ENCODE results near the gene ZNRF3. TPM values are rescaled to one million over a fixed set of nuclear protein-coding genes. Genes with fewer than 3 reads are reported as not detected.

ZNRF3 gene
- total RNA-seq, 1 experiment from 2014 or later, result 8.1 TPM

GRCh38 chr22:28951969-28952521 lies 68.7 kb downstream of the ZNRF3 start:
- no peak overlapping the region for H3K4me2 ChIP-seq (ENCODE audit: low read length)
- POLR2A ChIA-PET (ENCODE audit: unreplicated experiment), result no interaction called here
- intact Hi-C loops (cut with micrococcal nuclease), result no loop called here
- H3K9ac ChIP-seq (ENCODE audit: low read length), result no peak overlapping the region
- no peaks in the 10 kb centered on the region for H3K9me3 ChIP-seq (ENCODE audit: low read length)
- TF ChIP-seq EZH2phosphoT487 (IDR thresholded peaks at IDR 0.05; ENCODE audit: borderline replicate concordance, low read length) (no peak), CTCF (conservative IDR thresholded peaks at IDR 0.05; ENCODE audit: low read depth, low read length) (no peak)
- H3K4me1 ChIP-seq (ENCODE audit: insufficient read depth, low read length), result no peaks in the 10 kb centered on the region
- H3K9me2 ChIP-seq (replicated peaks; ENCODE audit: low read length), result no peaks in the 10 kb centered on the region
- BruUV-seq (replicated peaks), result no TSS peak
- no peaks in the 10 kb centered on the region for H4K20me1 ChIP-seq (ENCODE audit: low read length)
- H3K27ac ChIP-seq (ENCODE audit: low read length), result no peak overlapping the region
- no peak overlapping the region for H3K4me3 ChIP-seq (ENCODE audit: low read length)
- H3K27me3 ChIP-seq (ENCODE audit: low read length), result no peaks in the 10 kb centered on the region
- H3K79me2 ChIP-seq (ENCODE audit: low read length), result 0 out of 2 replicates have a peak, but pooled peaks cover 13% of the 10 kb centered on the region
- H3K36me3 ChIP-seq (ENCODE audit: low read depth, low read length), result no peaks in the 10 kb centered on the region
- CTCF ChIA-PET, result no interaction called here
- no peak for ATAC-seq
- H3F3A ChIP-seq (ENCODE audit: low read length, unreplicated experiment), result no peaks in the 10 kb centered on the region
- H2AFZ ChIP-seq (ENCODE audit: low read length), result no peak overlapping the region
- no peak for DNase-seq

GRCh38 chr22:28952857-28953256 lies 69.5 kb downstream of the ZNRF3 start:
- Histone ChIP-seq H2AFZ (ENCODE audit: low read length) (no peak overlapping the region), H3K9me2 (replicated peaks; ENCODE audit: low read length) (no peaks in the 10 kb centered on the region), H3K4me3 (ENCODE audit: low read length) (no peak overlapping the region), H3K36me3 (ENCODE audit: low read depth, low read length) (no peaks in the 10 kb centered on the region), H4K20me1 (ENCODE audit: low read length) (no peaks in the 10 kb centered on the region), H3K4me1 (ENCODE audit: insufficient read depth, low read length) (no peaks in the 10 kb centered on the region), H3K9ac (ENCODE audit: low read length) (no peak overlapping the region), H3K9me3 (ENCODE audit: low read length) (no peaks in the 10 kb centered on the region), H3K4me2 (ENCODE audit: low read length) (no peak overlapping the region), H3K27ac (ENCODE audit: low read length) (no peak overlapping the region), H3K27me3 (ENCODE audit: low read length) (no peaks in the 10 kb centered on the region), H3F3A (ENCODE audit: low read length, unreplicated experiment) (no peaks in the 10 kb centered on the region), H3K79me2 (ENCODE audit: low read length) (0 out of 2 replicates have a peak, but pooled peaks cover 13% of the 10 kb centered on the region)
- ChIA-PET CTCF (no interaction called here), POLR2A (ENCODE audit: unreplicated experiment) (no interaction called here)
- DNase-seq, result peak; percentile 2
- ATAC-seq, result no peak
- no TSS peak for BruUV-seq (replicated peaks)
- TF ChIP-seq EZH2 (IDR thresholded peaks at IDR 0.05; ENCODE audit: low read length, unreplicated experiment), result no peak
- TF ChIP-seq EZH2phosphoT487 (IDR thresholded peaks at IDR 0.05; ENCODE audit: borderline replicate concordance, low read length), result no peak
- intact Hi-C loops (cut with micrococcal nuclease), result no loop called here

- Histone ChIP-seq H3K9ac (ENCODE audit: low read length) (no peak overlapping the region), H3K4me1 (ENCODE audit: insufficient read depth, low read length) (no peaks in the 10 kb centered on the region), H3K4me2 (ENCODE audit: low read length) (no peak overlapping the region), H3K9me2 (replicated peaks; ENCODE audit: low read length) (no peaks in the 10 kb centered on the region), H3K9me3 (ENCODE audit: low read length) (no peaks in the 10 kb centered on the region), H4K20me1 (ENCODE audit: low read length) (no peaks in the 10 kb centered on the region), H3K79me2 (ENCODE audit: low read length) (0 out of 2 replicates have a peak, but pooled peaks cover 13% of the 10 kb centered on the region), H3K4me3 (ENCODE audit: low read length) (no peak overlapping the region), H3K36me3 (ENCODE audit: low read depth, low read length) (no peaks in the 10 kb centered on the region), H3K27me3 (ENCODE audit: low read length) (no peaks in the 10 kb centered on the region), H3F3A (ENCODE audit: low read length, unreplicated experiment) (no peaks in the 10 kb centered on the region), H3K27ac (ENCODE audit: low read length) (no peak overlapping the region), H2AFZ (ENCODE audit: low read length) (no peak overlapping the region)
- intact Hi-C loops (cut with micrococcal nuclease), result no loop called here
- no peak for DNase-seq
- no TSS peak for BruUV-seq (replicated peaks)
- POLR2A ChIA-PET (ENCODE audit: unreplicated experiment), result no interaction called here
- ATAC-seq, result no peak
- no peak for TF ChIP-seq EZH2 (IDR thresholded peaks at IDR 0.05; ENCODE audit: low read length, unreplicated experiment)
- no peak for TF ChIP-seq CTCF (conservative IDR thresholded peaks at IDR 0.05; ENCODE audit: low read depth, low read length)
- TF ChIP-seq EZH2phosphoT487 (IDR thresholded peaks at IDR 0.05; ENCODE audit: borderline replicate concordance, low read length), result no peak
- CTCF ChIA-PET, result no interaction called here
Measured at GRCh38 chr22:28953403-28953802, 70.0 kb downstream of the ZNRF3 start.
